Measurements from ENCODE around the gene ZNF83. TPM values are rescaled to one million over a fixed set of nuclear protein-coding genes. Genes with fewer than 3 reads are reported as not detected.

Gene ZNF83
- total and polyA plus RNA-seq, 2 of the 4 experiments (the other 2 are of a cell fraction): 32.9 to 36.9 TPM

- ATAC-seq (ENCODE audit: low read depth): no peak
- dilution Hi-C loops (cut with HindIII; ENCODE audit: low sequenced_read_pairs, unreplicated experiment) (no loop called here), intact Hi-C loops (cut with micrococcal nuclease) (no loop called here), in situ Hi-C loops (cut with MboI; ENCODE audit: low sequenced_read_pairs) (no loop called here)
- H3K79me1 ChIP-seq (ENCODE audit: low read depth in 1 of 2, low read length in 2 of 2): peaks cover 11 to 13% of the 10 kb centered on the region in 2 experiments; a peak in 3 of 4 replicates
- H4K91ac ChIP-seq (ENCODE audit: insufficient read depth, low read depth, low read length): no peak overlapping the region
- no peaks in the 10 kb centered on the region for H4K20me1 ChIP-seq (ENCODE audit: insufficient read depth, low read length)
- no peaks in the 10 kb centered on the region for H3K27me3 ChIP-seq (ENCODE audit: control insufficient read depth, insufficient read depth, low read length)
- no peak overlapping the region for H3K23ac ChIP-seq (ENCODE audit: low read depth, low read length)
- H3K9ac ChIP-seq (ENCODE audit: low read depth, low read length): no peak overlapping the region
- peaks cover 17% of the 10 kb centered on the region for H3K36me3 ChIP-seq (ENCODE audit: control insufficient read depth, insufficient read depth, low read length)
- H3K4me3 ChIP-seq (ENCODE audit: insufficient read depth, low read depth, low read length): no peak overlapping the region
- no TSS peak for BruUV-seq (replicated peaks)
- H3K9me3 ChIP-seq (ENCODE audit: control insufficient read depth, insufficient read depth, low read length): peaks cover 29% of the 10 kb centered on the region
- H2BK15ac ChIP-seq (ENCODE audit: low read depth, low read length): no peak overlapping the region
- H4K8ac ChIP-seq (ENCODE audit: low read depth in 2 of 2, low read length in 2 of 2): no peak overlapping the region
- no peak overlapping the region for H2AFZ ChIP-seq (replicated peaks; ENCODE audit: low read length, poor library complexity)
- H3K56ac ChIP-seq (ENCODE audit: extremely low read depth, insufficient read depth, low read length): no peak overlapping the region
- H3K18ac ChIP-seq (ENCODE audit: low read depth, low read length): no peak overlapping the region
- H3K27ac ChIP-seq (ENCODE audit: insufficient read depth, low read length): no peak overlapping the region
- no peak overlapping the region for H2BK5ac ChIP-seq (ENCODE audit: low read depth, low read length, poor library complexity, severe bottlenecking)
- no peak overlapping the region for H3K4ac ChIP-seq (ENCODE audit: low read depth, low read length)
- H3K4me1 ChIP-seq (ENCODE audit: control insufficient read depth, insufficient read depth, low read length): no peaks in the 10 kb centered on the region
- H2BK20ac ChIP-seq (ENCODE audit: low read depth, low read length): no peak overlapping the region
- CTCF ChIA-PET: interaction anchor here (0.6 kb wide), 1 partner anchor 11 kb away, joined by 3 read pairs; no protein-coding TSS in a partner anchor
- no peak overlapping the region for H2BK120ac ChIP-seq (ENCODE audit: low read depth, low read length)
- H2AK5ac ChIP-seq (ENCODE audit: low read depth, low read length): peak overlapping the region; percentile 52; the same call in 1 of the 2 replicates
- H4K5ac ChIP-seq (ENCODE audit: low read depth, low read length): no peak overlapping the region
- H2AK9ac ChIP-seq (replicated peaks; ENCODE audit: low read depth, low read length, poor library complexity): no peak overlapping the region
- H3K9me1 ChIP-seq (ENCODE audit: insufficient read depth, low read length): no peaks in the 10 kb centered on the region
- no peak overlapping the region for H3K14ac ChIP-seq (replicated peaks; ENCODE audit: low read depth, low read length)
- no peak overlapping the region for H3K4me2 ChIP-seq (ENCODE audit: low read depth, low read length)
- DNase-seq: no peak
- POLR2A ChIA-PET (ENCODE audit: unreplicated experiment): no interaction called here
- TF ChIP-seq CHD1 (IDR thresholded peaks at IDR 0.05; ENCODE audit: low read depth, low read length) (no peak), POLR2A (IDR thresholded peaks at IDR 0.05; ENCODE audit: low read depth, low read length) (no peak), NFE2L2 (IDR thresholded peaks at IDR 0.05; ENCODE audit: low read depth, low read length) (no peak), MAFK (IDR thresholded peaks at IDR 0.05; ENCODE audit: low read depth, low read length) (no peak), CEBPB (IDR thresholded peaks at IDR 0.05; ENCODE audit: low read depth, low read length) (no peak), RAD21 (IDR thresholded peaks at IDR 0.05; ENCODE audit: low read length) (no peak), BHLHE40 (IDR thresholded peaks at IDR 0.05; ENCODE audit: low read depth, low read length) (no peak), RCOR1 (IDR thresholded peaks at IDR 0.05; ENCODE audit: insufficient replicate concordance, low read length) (no peak)
- WGBS, 2 experiments (ENCODE audit: extremely low coverage in 2 of 2, insufficient read length in 1 of 2): no CpG with 5 or more reads among the region's 6 CpGs
Measured at GRCh38 chr19:52566121-52566520, 72.0 kb downstream of the ZNF83 start.

Small RNA genes within 50 kb of the gene (microRNA-seq; reads per million reads assigned to microRNA genes)
- gene RPL39P34 (ENCODE audit: insufficient read depth, insufficient read length): not detected

Small RNA genes within 50 kb of the gene (small RNA-seq; reads per million reads assigned to genes)
- 0 reads per million in 5 experiments for gene RPL39P34

Other genes with a start within 250 kb of the ZNF83 start
- 14.3 and 16.4 TPM in 2 replicates for gene ZNF528, start 240.5 kb downstream of the ZNF83 start, total RNA-seq (2012; rRNA removed)
- 10.1 and 14.3 TPM in 2 replicates for gene ZNF528, start 240.5 kb downstream of the ZNF83 start, polyA plus RNA-seq (2012; rRNA removed)
- gene ZNF534, start 209.2 kb downstream of the ZNF83 start, total RNA-seq (2012; rRNA removed): not detected in 2 replicates
- not detected in 2 replicates for gene ZNF534, start 209.2 kb downstream of the ZNF83 start, polyA plus RNA-seq (2012; rRNA removed)
- gene ZNF578, start 184.8 kb downstream of the ZNF83 start, total RNA-seq (2012; rRNA removed): 2.8 and 4.1 TPM in 2 replicates
- gene ZNF578, start 184.8 kb downstream of the ZNF83 start, polyA plus RNA-seq (2012; rRNA removed): 1.2 and 1.4 TPM in 2 replicates
- gene ZNF808, start 110.7 kb downstream of the ZNF83 start, total RNA-seq (2012; rRNA removed): 19.9 and 22.8 TPM in 2 replicates
- gene ZNF808, start 110.7 kb downstream of the ZNF83 start, polyA plus RNA-seq (2012; rRNA removed): 2.3 and 3.6 TPM in 2 replicates
- 12.2 and 12.5 TPM in 2 replicates for gene ZNF701, start 68.1 kb downstream of the ZNF83 start, total RNA-seq (2012; rRNA removed)
- gene ZNF701, start 68.1 kb downstream of the ZNF83 start, polyA plus RNA-seq (2012; rRNA removed): 3.1 and 3.8 TPM in 2 replicates
- 8.1 and 8.8 TPM in 2 replicates for gene ZNF611, start 96.7 kb upstream of the ZNF83 start, total RNA-seq (2012; rRNA removed)
- 3.8 and 4.0 TPM in 2 replicates for gene ZNF611, start 96.7 kb upstream of the ZNF83 start, polyA plus RNA-seq (2012; rRNA removed)
- 3.9 and 4.1 TPM in 2 replicates for gene ZNF600, start 148.4 kb upstream of the ZNF83 start, total RNA-seq (2012; rRNA removed)
- 4.0 and 4.4 TPM in 2 replicates for gene ZNF600, start 148.4 kb upstream of the ZNF83 start, polyA plus RNA-seq (2012; rRNA removed)
- gene ZNF28, start 183.3 kb upstream of the ZNF83 start, total RNA-seq (2012; rRNA removed): 18.9 and 24.7 TPM in 2 replicates
- 3.5 and 4.4 TPM in 2 replicates for gene ZNF28, start 183.3 kb upstream of the ZNF83 start, polyA plus RNA-seq (2012; rRNA removed)
- gene ZNF468, start 219.3 kb upstream of the ZNF83 start, total RNA-seq (2012; rRNA removed): 19.2 and 20.1 TPM in 2 replicates
- gene ZNF468, start 219.3 kb upstream of the ZNF83 start, polyA plus RNA-seq (2012; rRNA removed): 3.7 and 6.2 TPM in 2 replicates